WERI-Rb-1 (cell line): ENCODE data around the gene PODN.
A peak's percentile ranks its signal among the peaks of the same experiment; 100 is the strongest.

Source experiments
- DNase-seq: peaks from one replicate; pipeline ENCODE4 v3.0.0-alpha.2; 2020
- H3K27ac ChIP-seq: fragments of 250-450 bp; sonication (Bioruptor Pico); 2 replicates; pipeline ENCODE4 v1.5.1; 2020; ENCODE audit warnings: mild to moderate bottlenecking, moderate library complexity
- H3K27me3 ChIP-seq: fragments of 250-450 bp; sonication (Bioruptor Pico); 2 replicates; pipeline ENCODE4 v1.5.1; 2021; ENCODE audit warnings: mild to moderate bottlenecking, low read depth, moderate library complexity; ENCODE audit not compliant: insufficient read depth, severe bottlenecking
- H3K36me3 ChIP-seq: fragments of 250-450 bp; sonication (Bioruptor Pico); 2 replicates; pipeline ENCODE4 v1.5.1; 2020; ENCODE audit warnings: mild to moderate bottlenecking, moderate library complexity
- H3K4me3 ChIP-seq: 2 replicates; pipeline ENCODE4 v1.5.1; 2011; ENCODE audit warnings: low read depth, mild to moderate bottlenecking, control low read depth, low read length
- H3K9me3 ChIP-seq: fragments of 250-450 bp; sonication (Bioruptor Pico); 2 replicates; pipeline ENCODE4 v1.5.1; 2021; ENCODE audit warnings: mild to moderate bottlenecking, moderate library complexity; ENCODE audit not compliant: severe bottlenecking
- TF ChIP-seq, protein P1 (sequence below): IDR thresholded peaks from 2 replicates; pipeline ENCODE4 v1.5.1; 2011; ENCODE audit warnings: low read depth, mild to moderate bottlenecking, control low read depth, inconsistent platforms, low read length

The PODN gene

DNA sequence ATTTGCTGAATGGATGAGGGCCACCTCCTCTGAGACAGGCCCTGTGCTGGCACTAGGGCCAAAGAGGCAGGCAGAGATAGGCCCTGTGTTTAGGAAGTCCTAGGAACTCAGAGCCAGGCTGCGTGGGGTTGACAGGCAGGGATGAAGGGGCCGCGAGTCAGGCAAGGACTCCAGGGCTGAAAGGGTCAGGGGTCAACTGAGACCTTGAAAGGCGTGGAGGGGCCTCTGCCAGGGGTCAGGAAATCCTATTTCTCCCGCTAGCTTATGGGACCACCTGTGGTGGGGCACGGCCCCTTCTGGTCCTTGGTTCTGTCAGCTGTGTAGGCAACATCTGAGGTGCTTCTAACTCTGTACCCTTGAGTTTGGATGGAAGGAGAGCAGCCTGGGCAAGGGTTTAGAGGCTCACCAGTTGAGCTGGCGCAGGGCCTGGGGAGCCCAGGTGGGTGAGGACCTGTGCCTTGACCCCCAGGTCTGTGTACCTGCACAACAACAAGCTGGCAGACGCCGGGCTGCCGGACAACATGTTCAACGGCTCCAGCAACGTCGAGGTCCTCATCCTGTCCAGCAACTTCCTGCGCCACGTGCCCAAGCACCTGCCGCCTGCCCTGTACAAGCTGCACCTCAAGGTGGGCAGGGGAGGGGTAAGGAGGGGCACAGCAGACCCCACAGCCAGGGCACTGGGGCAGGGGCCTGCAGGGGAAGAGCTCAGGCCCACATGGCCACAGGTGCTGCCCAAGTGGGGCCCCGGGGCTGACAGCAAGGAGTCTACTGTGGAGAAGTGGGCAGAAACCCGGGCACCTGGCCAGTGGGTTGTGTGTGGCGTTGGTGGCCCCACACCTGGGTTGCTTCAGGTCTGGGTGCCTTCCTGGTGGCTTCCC is 14.9 kb downstream of the PODN start:
- peak; percentile 4 for DNase-seq
- no peak overlapping the region for H3K4me3 ChIP-seq

DNA sequence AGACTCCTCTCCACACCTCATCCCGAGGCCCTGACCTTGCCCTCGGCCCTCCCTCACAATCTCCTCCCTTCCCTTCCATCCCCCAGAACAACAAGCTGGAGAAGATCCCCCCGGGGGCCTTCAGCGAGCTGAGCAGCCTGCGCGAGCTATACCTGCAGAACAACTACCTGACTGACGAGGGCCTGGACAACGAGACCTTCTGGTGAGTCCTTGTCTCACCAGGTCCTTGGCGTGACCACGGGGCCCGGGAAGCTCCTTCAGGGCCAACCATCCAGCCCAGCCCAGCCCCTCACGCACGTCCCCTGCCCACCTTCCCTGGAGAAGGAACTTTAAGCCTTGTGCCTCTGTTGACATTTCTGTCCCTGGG is 15.6 kb downstream of the PODN start:
- Histone ChIP-seq H3K27ac (no peak overlapping the region), H3K36me3 (no peaks in the 10 kb centered on the region), H3K9me3 (no peaks in the 10 kb centered on the region), H3K27me3 (no peaks in the 10 kb centered on the region), H3K4me3 (no peak overlapping the region)
- TF ChIP-seq, protein P1, sequence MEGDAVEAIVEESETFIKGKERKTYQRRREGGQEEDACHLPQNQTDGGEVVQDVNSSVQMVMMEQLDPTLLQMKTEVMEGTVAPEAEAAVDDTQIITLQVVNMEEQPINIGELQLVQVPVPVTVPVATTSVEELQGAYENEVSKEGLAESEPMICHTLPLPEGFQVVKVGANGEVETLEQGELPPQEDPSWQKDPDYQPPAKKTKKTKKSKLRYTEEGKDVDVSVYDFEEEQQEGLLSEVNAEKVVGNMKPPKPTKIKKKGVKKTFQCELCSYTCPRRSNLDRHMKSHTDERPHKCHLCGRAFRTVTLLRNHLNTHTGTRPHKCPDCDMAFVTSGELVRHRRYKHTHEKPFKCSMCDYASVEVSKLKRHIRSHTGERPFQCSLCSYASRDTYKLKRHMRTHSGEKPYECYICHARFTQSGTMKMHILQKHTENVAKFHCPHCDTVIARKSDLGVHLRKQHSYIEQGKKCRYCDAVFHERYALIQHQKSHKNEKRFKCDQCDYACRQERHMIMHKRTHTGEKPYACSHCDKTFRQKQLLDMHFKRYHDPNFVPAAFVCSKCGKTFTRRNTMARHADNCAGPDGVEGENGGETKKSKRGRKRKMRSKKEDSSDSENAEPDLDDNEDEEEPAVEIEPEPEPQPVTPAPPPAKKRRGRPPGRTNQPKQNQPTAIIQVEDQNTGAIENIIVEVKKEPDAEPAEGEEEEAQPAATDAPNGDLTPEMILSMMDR = no peak
- DNase-seq = no peak

More for the DNA sequence above, 14.9 kb downstream of the PODN start:
- Histone ChIP-seq H3K36me3 (no peaks in the 10 kb centered on the region), H3K27me3 (no peaks in the 10 kb centered on the region), H3K9me3 (no peaks in the 10 kb centered on the region), H3K27ac (no peak overlapping the region)
- TF ChIP-seq, protein P1 = no peak

DNA sequence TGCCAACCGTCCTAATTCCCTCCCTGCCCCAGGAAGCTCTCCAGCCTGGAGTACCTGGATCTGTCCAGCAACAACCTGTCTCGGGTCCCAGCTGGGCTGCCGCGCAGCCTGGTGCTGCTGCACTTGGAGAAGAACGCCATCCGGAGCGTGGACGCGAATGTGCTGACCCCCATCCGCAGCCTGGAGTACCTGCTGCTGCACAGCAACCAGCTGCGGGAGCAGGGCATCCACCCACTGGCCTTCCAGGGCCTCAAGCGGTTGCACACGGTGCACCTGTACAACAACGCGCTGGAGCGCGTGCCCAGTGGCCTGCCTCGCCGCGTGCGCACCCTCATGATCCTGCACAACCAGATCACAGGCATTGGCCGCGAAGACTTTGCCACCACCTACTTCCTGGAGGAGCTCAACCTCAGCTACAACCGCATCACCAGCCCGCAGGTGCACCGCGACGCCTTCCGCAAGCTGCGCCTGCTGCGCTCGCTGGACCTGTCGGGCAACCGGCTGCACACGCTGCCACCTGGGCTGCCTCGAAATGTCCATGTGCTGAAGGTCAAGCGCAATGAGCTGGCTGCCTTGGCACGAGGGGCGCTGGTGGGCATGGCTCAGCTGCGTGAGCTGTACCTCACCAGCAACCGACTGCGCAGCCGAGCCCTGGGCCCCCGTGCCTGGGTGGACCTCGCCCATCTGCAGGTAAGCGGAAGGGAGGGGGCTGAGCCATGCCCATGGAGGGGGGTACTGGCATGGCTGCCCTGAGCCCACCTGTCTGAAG is 16.5 kb downstream of the PODN start:
- no peak for DNase-seq
- H3K27ac ChIP-seq = no peak overlapping the region
- no peak overlapping the region for H3K4me3 ChIP-seq
- no peaks in the 10 kb centered on the region for H3K36me3 ChIP-seq
- no peaks in the 10 kb centered on the region for H3K27me3 ChIP-seq
- TF ChIP-seq, protein P1 = no peak
- no peaks in the 10 kb centered on the region for H3K9me3 ChIP-seq

DNA sequence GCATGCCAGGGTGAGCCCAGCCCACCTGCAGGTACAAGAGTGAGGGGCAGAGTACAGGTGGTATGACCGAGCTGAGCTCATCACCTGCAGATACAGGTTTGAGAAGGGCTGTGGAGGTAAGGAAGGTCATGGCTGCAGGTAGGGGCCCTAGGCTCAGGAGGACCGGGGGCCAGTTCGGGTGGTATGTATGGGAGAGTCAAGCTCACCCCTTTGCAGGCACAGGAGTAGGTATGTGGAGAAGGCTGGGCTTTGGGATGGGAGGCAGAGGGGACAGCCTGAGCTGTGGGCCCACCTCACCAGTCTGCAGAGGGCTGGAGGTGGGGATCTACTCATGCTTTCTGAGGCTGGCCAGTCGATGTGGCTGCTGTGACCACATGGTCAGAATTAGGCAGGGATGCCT is 17.2 kb downstream of the PODN start:
- Histone ChIP-seq H3K4me3 (no peak overlapping the region), H3K27ac (no peak overlapping the region), H3K27me3 (no peaks in the 10 kb centered on the region), H3K9me3 (no peaks in the 10 kb centered on the region), H3K36me3 (no peaks in the 10 kb centered on the region)
- TF ChIP-seq, protein P1 = no peak
- DNase-seq = no peak

GRCh38 chr1:53080041-53080440 is 18.0 kb downstream of the PODN start:
- H3K4me3 ChIP-seq = no peak overlapping the region
- no peak for DNase-seq
- H3K9me3 ChIP-seq = no peaks in the 10 kb centered on the region
- H3K36me3 ChIP-seq = no peaks in the 10 kb centered on the region
- no peak overlapping the region for H3K27ac ChIP-seq
- TF ChIP-seq, protein P1 = no peak
- no peaks in the 10 kb centered on the region for H3K27me3 ChIP-seq
